ENCODE data around the gene LRRC37B.

GRCh38 chr17:32033223-32033622 is 26.0 kb downstream of the LRRC37B start:
- TF ChIP-seq CTCF (IDR thresholded peaks at IDR 0.05) (no peak), POLR2A (IDR thresholded peaks at IDR 0.05; ENCODE audit: low read depth) (no peak), POLR2AphosphoS5 (IDR thresholded peaks at IDR 0.05) (no peak)

All from esophagus muscularis mucosa (tissue), 3 donors.